ENCODE data around the gene MYO1F.

- TF ChIP-seq CTCF (IDR thresholded peaks at IDR 0.05; ENCODE audit: low read length) (no peak), EZH2 (IDR thresholded peaks at IDR 0.05; ENCODE audit: borderline replicate concordance, low read length) (no peak)
Measured at GRCh38 chr19:8504919-8505318, 72.3 kb downstream of the MYO1F start.

Data from OCI-LY1 (cell line).